GM12878 (cell line): Measurements from ENCODE around the gene SHANK3. TPM values are rescaled to one million over a fixed set of nuclear protein-coding genes. Genes with fewer than 3 reads are reported as not detected.
A peak's percentile ranks its signal among the peaks of the same experiment; 100 is the strongest.

Experiments used
- ATAC-seq: fragments of 200-7000 bp; cut with Tn5 transposase; 3 replicates; pipeline ENCODE4 v1.9.1; 2020; ENCODE audit warnings: mild to moderate bottlenecking, moderate library complexity
- Bru-seq: library from RNA; stranded (reverse); fragments of 400-500 nt; gene quantifications from one replicate; lab custom pipeline; 2021; lab: Mats Ljungman, UMichigan
- BruChase-seq, 2 experiments: library from RNA; stranded (reverse); fragments of 400-500 nt; gene quantifications; one replicate each; lab custom pipeline; 2021; lab: Mats Ljungman, UMichigan
- BruUV-seq: library from RNA; stranded (reverse); fragments of 400-500 nt; replicated peaks from 2 replicates; lab custom pipeline; 2021; lab: Mats Ljungman, UMichigan
- CTCF ChIA-PET: fragments of 300-600 bp; sonication (Branson Sonifier 250); formaldehyde crosslinking; extraction: SDS; loops from one replicate; lab custom pipeline; 2021; ENCODE audit warnings: inconsistent platforms; lab: Yijun Ruan, JAX
- POLR2A ChIA-PET: fragments of 350-600 bp; formaldehyde crosslinking; extraction: SDS; loops from one replicate; lab custom pipeline; 2021; ENCODE audit warnings: inconsistent platforms; lab: Charles Lee
- RAD21 ChIA-PET: fragments of 300-600 bp; sonication (Branson Sonifier 250); formaldehyde crosslinking; loops from one replicate; lab custom pipeline; 2023; ENCODE audit warnings: antibody characterized with exemption; ENCODE audit not compliant: unreplicated experiment; lab: Charles Lee
- SMC1A ChIA-PET: fragments of 300-600 bp; sonication (Branson Sonifier 250); formaldehyde crosslinking; loops from one replicate; lab custom pipeline; 2023; ENCODE audit not compliant: unreplicated experiment, uncharacterized antibody; lab: Charles Lee
- DNase-seq: peaks from one replicate; pipeline ENCODE4 v3.0.0-alpha.2; 2011; ENCODE audit warnings: low read depth, low spot score
- FAIRE-seq: peaks from 3 replicates; lab custom pipeline; 2011; peaks lifted over from hg19 to GRCh38; lab: Jason Lieb, UNC
- H2AFZ ChIP-seq: 2 replicates; pipeline ENCODE4 v1.6.0; 2011; ENCODE audit warnings: low read depth, low read length, control low read depth; ENCODE audit not compliant: control insufficient read depth
- H3K27ac ChIP-seq: 2 replicates; pipeline ENCODE4 v1.5.1; 2011; ENCODE audit warnings: control low read depth; ENCODE audit not compliant: control insufficient read depth, insufficient read depth
- H3K27me3 ChIP-seq, 2 experiments: replicated peaks in 1 of 2; 2 replicates each; pipeline versions ENCODE4 v1.6.0 to v1.6.1; 2011; ENCODE audit warnings: low read length in 1 of 2; ENCODE audit not compliant: control insufficient read depth in 2 of 2, insufficient read depth in 2 of 2
- H3K36me3 ChIP-seq, 2 experiments: 2 replicates each; pipeline ENCODE4 v1.5.1; 2011; ENCODE audit warnings: low read length in 1 of 2; ENCODE audit not compliant: control insufficient read depth in 2 of 2, insufficient read depth in 2 of 2
- H3K4me1 ChIP-seq: 2 replicates; pipeline ENCODE4 v1.6.1; 2011; ENCODE audit warnings: mild to moderate bottlenecking, low read length, moderate library complexity, mixed read lengths; ENCODE audit not compliant: control insufficient read depth, insufficient read depth
- H3K4me2 ChIP-seq: 2 replicates; pipeline ENCODE4 v1.6.0; 2011; ENCODE audit warnings: control low read depth; ENCODE audit not compliant: control insufficient read depth, insufficient read depth
- H3K4me3 ChIP-seq: fragments of 200-600 bp; sonication (generic); 2 replicates; pipeline ENCODE4 v1.5.1; 2016
- H3K79me2 ChIP-seq: 2 replicates; pipeline ENCODE4 v1.6.0; 2011; ENCODE audit warnings: low read length; ENCODE audit not compliant: control insufficient read depth, insufficient read depth
- H3K9ac ChIP-seq: 2 replicates; pipeline ENCODE4 v1.8.0; 2011; ENCODE audit warnings: low read length, control low read depth, mixed read lengths; ENCODE audit not compliant: control insufficient read depth, insufficient read depth
- H3K9me3 ChIP-seq: replicated peaks from 3 replicates; pipeline ENCODE4 v1.5.1; 2011; ENCODE audit warnings: mild to moderate bottlenecking, low read length; ENCODE audit not compliant: control insufficient read depth, insufficient read depth
- H4K20me1 ChIP-seq: 2 replicates; pipeline ENCODE4 v1.6.0; 2011; ENCODE audit not compliant: control insufficient read depth, insufficient read depth
- CREM ChIP-seq: IDR thresholded peaks from 2 replicates; pipeline ENCODE4 v1.6.1; 2014; ENCODE audit warnings: antibody characterized with exemption, low read depth
- ELK1 ChIP-seq: IDR thresholded peaks from 2 replicates; pipeline ENCODE4 v1.6.1; 2012; ENCODE audit warnings: low read depth, low read length, improper control_type of control experiment
- IRF4 ChIP-seq: IDR thresholded peaks from 2 replicates; pipeline ENCODE4 v1.6.1; 2011; ENCODE audit warnings: low read depth, low read length
- MTA2 ChIP-seq: fragments of 450-650 bp; IDR thresholded peaks from 2 replicates; pipeline ENCODE4 v1.6.1; 2016; ENCODE audit warnings: low read depth, mild to moderate bottlenecking, moderate library complexity
- RAD21 ChIP-seq: IDR thresholded peaks from 2 replicates; pipeline ENCODE4 v1.6.1; 2011; ENCODE audit warnings: mild to moderate bottlenecking, low read depth, low read length, moderate library complexity; ENCODE audit not compliant: insufficient read depth
- RELB ChIP-seq: fragments of 450-650 bp; IDR thresholded peaks from 2 replicates; pipeline ENCODE4 v1.6.1; 2017; ENCODE audit warnings: low read depth, mild to moderate bottlenecking, moderate library complexity
- SMAD5 ChIP-seq: IDR thresholded peaks from 2 replicates; pipeline ENCODE4 v1.6.1; 2016; ENCODE audit warnings: antibody characterized with exemption, low read depth
- TARDBP ChIP-seq: IDR thresholded peaks from 2 replicates; pipeline ENCODE4 v1.6.1; 2016; ENCODE audit warnings: borderline replicate concordance
- ZNF217 ChIP-seq: fragments of 450-650 bp; IDR thresholded peaks from 2 replicates; pipeline ENCODE4 v1.6.1; 2017; ENCODE audit warnings: antibody characterized with exemption, mild to moderate bottlenecking
- WGBS: methylation state at CpG from one replicate; pipeline ENCODE4 v1.1.6; 2016; ENCODE audit warnings: low lambda C conversion rate; ENCODE audit not compliant: insufficient replicate concordance, insufficient coverage; ENCODE audit errors: missing lambda C conversion rate; 5-methylcytosine and 5-hydroxymethylcytosine counted together
- in situ Hi-C: fragments of 300-500 bp; cut with MboI; formaldehyde crosslinking; loops from 9 replicates; pipeline ENCODE4 v1.14.3; 2018; ENCODE audit warnings: mixed read lengths
- intact Hi-C: fragments of 100-400 bp; cut with micrococcal nuclease; formaldehyde crosslinking; loops from one replicate; pipeline ENCODE4 v1.14.2; 2022; ENCODE audit not compliant: unreplicated experiment
- long read RNA-seq, 2 experiments: library from polyadenylated mRNA; unstranded; transcript quantifications; one replicate each; pipeline ENCODE4 v2.0.0, GENCODE V29; 2019 to 2020
- polyA minus RNA-seq, 3 experiments: library from RNA; depleted of rRNA, polyadenylated mRNA; stranded (reverse); fragments of >200 nt; gene quantifications; 2 replicates each; pipeline ENCODE4 v1.2.3, GENCODE V29; 2011
- polyA plus RNA-seq, 11 experiments: library from polyadenylated mRNA; depleted of rRNA in 4 of 11; unstranded in 6 of 11; stranded (reverse) in 5 of 11; fragments of >200 nt; fragmentation: Nextera tagmentation in 4 of 11; fragmentation: Illumina TruSeq in 1 of 11; extraction: Ambion mirVana in 4 of 11; extraction: Trizol in 1 of 11; gene quantifications; 1 replicate in 1 of 11; 2 replicates in 10 of 11; pipeline versions ENCODE4 v1.2.1 to v1.2.3, GENCODE V29; 2011 to 2016; ENCODE audit warnings: inconsistent platforms in 2 of 11, missing spikeins in 2 of 11, low read depth in 1 of 11
- total RNA-seq, 4 experiments: library from RNA; depleted of rRNA in 3 of 4; stranded (reverse); fragments of >200 nt in 3 of 4; fragmentation: Illumina TruSeq in 1 of 4; extraction: Trizol in 1 of 4; gene quantifications; 2 replicates each; pipeline versions ENCODE4 v1.2.1 to v1.2.3, GENCODE V29; 2013 to 2021
- TF ChIP-seq, protein P1 (sequence below): fragments of 450-650 bp; IDR thresholded peaks from 2 replicates; pipeline ENCODE4 v1.6.1; 2017; ENCODE audit warnings: borderline replicate concordance
- TF ChIP-seq, protein P2 (sequence below): fragments of 450-650 bp; formaldehyde crosslinking; IDR thresholded peaks from 2 replicates; pipeline ENCODE4 v1.5.0; 2022; ENCODE audit warnings: mild to moderate bottlenecking, missing genetic modification characterization
- TF ChIP-seq, protein P3 (sequence below): IDR thresholded peaks from 2 replicates; pipeline ENCODE4 v1.6.1; 2012; ENCODE audit warnings: low read depth, low read length, improper control_type of control experiment

SHANK3 gene
- 0.12 and 0.19 TPM in 2 replicates for total RNA-seq (2013; cell fraction: nucleolus; rRNA removed)
- total RNA-seq (2014; rRNA removed): 0.06 TPM in 1 of 2 replicates, not detected in the other
- not detected in 2 replicates for total RNA-seq (2014; rRNA removed; fragmentation: Illumina TruSeq; extraction: Trizol)
- 0.08 and 0.10 TPM in 2 replicates for total RNA-seq (2021)
- not detected for polyA plus RNA-seq (2011; ENCODE audit: low read depth)
- 0.03 and 0.04 TPM in 2 replicates for polyA plus RNA-seq (2011; rRNA removed)
- 0.03 and 0.04 TPM in 2 replicates for polyA plus RNA-seq (2011; cell fraction: cytosol; rRNA removed)
- 0.38 and 0.45 TPM in 2 replicates for polyA plus RNA-seq (2011; cell fraction: nucleus; rRNA removed)
- polyA plus RNA-seq (2012): 0.09 and 0.10 TPM in 2 replicates
- under 0.01 TPM in 1 of 2 replicates, not detected in the other for polyA plus RNA-seq (2014; fragmentation: Illumina TruSeq; extraction: Trizol)
- not detected for polyA plus RNA-seq (2014; fragmentation: Nextera tagmentation; extraction: Ambion mirVana)
- 0.06 TPM in 1 of 2 replicates, not detected in the other for polyA plus RNA-seq (2014; rRNA removed)
- polyA plus RNA-seq (2016; fragmentation: Nextera tagmentation; extraction: Ambion mirVana): not detected
- under 0.01 TPM in 1 of 2 replicates, not detected in the other for polyA minus RNA-seq (2011; rRNA and poly(A)+ RNA removed)
- polyA minus RNA-seq (2011; cell fraction: cytosol; rRNA and poly(A)+ RNA removed): not detected in 2 replicates
- 0.10 and 0.12 TPM in 2 replicates for polyA minus RNA-seq (2011; cell fraction: nucleus; rRNA and poly(A)+ RNA removed)
- percentile 22 among the genes with signal in this experiment for Bru-seq, nascent RNA
- percentile 16 among the genes with signal in this experiment for BruChase-seq, experiment 1, labeled RNA remaining after a 6-hour chase
- BruChase-seq, experiment 2, labeled RNA remaining after a 2-hour chase: percentile 21 among the genes with signal in this experiment
- long read RNA-seq, experiment 1: 0 reads
- long read RNA-seq, experiment 2: 0 reads

GRCh38 chr22:50672471-50673230 is at the start of gene SHANK3:
SHANK3 (plus strand) TSS chr22:50672823.
- no peak within 1 kb of the TSS for H3K9ac ChIP-seq
- TF ChIP-seq ELK1: no peak
- no peak for TF ChIP-seq TARDBP
- no peak for TF ChIP-seq RELB
- no peak for TF ChIP-seq IRF4
- TF ChIP-seq SMAD5: no peak
- no peak for TF ChIP-seq CREM
- TF ChIP-seq, protein P1, sequence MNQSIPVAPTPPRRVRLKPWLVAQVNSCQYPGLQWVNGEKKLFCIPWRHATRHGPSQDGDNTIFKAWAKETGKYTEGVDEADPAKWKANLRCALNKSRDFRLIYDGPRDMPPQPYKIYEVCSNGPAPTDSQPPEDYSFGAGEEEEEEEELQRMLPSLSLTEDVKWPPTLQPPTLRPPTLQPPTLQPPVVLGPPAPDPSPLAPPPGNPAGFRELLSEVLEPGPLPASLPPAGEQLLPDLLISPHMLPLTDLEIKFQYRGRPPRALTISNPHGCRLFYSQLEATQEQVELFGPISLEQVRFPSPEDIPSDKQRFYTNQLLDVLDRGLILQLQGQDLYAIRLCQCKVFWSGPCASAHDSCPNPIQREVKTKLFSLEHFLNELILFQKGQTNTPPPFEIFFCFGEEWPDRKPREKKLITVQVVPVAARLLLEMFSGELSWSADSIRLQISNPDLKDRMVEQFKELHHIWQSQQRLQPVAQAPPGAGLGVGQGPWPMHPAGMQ: no peak
- TF ChIP-seq ZNF217: no peak
- TF ChIP-seq, protein P2, sequence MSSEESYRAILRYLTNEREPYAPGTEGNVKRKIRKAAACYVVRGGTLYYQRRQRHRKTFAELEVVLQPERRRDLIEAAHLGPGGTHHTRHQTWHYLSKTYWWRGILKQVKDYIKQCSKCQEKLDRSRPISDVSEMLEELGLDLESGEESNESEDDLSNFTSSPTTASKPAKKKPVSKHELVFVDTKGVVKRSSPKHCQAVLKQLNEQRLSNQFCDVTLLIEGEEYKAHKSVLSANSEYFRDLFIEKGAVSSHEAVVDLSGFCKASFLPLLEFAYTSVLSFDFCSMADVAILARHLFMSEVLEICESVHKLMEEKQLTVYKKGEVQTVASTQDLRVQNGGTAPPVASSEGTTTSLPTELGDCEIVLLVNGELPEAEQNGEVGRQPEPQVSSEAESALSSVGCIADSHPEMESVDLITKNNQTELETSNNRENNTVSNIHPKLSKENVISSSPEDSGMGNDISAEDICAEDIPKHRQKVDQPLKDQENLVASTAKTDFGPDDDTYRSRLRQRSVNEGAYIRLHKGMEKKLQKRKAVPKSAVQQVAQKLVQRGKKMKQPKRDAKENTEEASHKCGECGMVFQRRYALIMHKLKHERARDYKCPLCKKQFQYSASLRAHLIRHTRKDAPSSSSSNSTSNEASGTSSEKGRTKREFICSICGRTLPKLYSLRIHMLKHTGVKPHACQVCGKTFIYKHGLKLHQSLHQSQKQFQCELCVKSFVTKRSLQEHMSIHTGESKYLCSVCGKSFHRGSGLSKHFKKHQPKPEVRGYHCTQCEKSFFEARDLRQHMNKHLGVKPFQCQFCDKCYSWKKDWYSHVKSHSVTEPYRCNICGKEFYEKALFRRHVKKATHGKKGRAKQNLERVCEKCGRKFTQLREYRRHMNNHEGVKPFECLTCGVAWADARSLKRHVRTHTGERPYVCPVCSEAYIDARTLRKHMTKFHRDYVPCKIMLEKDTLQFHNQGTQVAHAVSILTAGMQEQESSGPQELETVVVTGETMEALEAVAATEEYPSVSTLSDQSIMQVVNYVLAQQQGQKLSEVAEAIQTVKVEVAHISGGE (CRISPR knock-in tag): no peak
- no peak for TF ChIP-seq MTA2
- no peak for TF ChIP-seq RAD21
- TF ChIP-seq, protein P3, sequence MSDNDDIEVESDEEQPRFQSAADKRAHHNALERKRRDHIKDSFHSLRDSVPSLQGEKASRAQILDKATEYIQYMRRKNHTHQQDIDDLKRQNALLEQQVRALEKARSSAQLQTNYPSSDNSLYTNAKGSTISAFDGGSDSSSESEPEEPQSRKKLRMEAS: no peak

More at GRCh38 chr22:50672471-50673230, at the start of gene SHANK3:
- FAIRE-seq: no peak
- no peak within 1 kb of the TSS for H3K4me3 ChIP-seq
- no peak; the same call in 1 of the 3 replicates for ATAC-seq
- ChIA-PET RAD21 (no interaction called here), SMC1A (no interaction called here), CTCF (no interaction called here), POLR2A (no interaction called here)
- H3K9me3 ChIP-seq: no peaks in the 10 kb centered on the region
- no peaks in the 10 kb centered on the region for H3K36me3 ChIP-seq
- H4K20me1 ChIP-seq: no peaks in the 10 kb centered on the region
- H3K27me3 ChIP-seq: peaks cover 8 to 12% of the 10 kb centered on the region in 2 experiments
- intact Hi-C loops (no loop called here), in situ Hi-C loops (no loop called here)
- no peak within 1 kb of the TSS for H2AFZ ChIP-seq
- DNase-seq: no peak
- 5% methylated on average over 19 of the region's 23 CpGs for WGBS
- no TSS peak for BruUV-seq
- H3K79me2 ChIP-seq: no peaks in the 10 kb centered on the region
- H3K27ac ChIP-seq: no peak within 1 kb of the TSS
- peak within 1 kb of the TSS; percentile 42; the same call in 1 of the 2 replicates for H3K4me2 ChIP-seq
- H3K4me1 ChIP-seq: no peaks in the 10 kb centered on the region
